ENCODE data around the gene DIP2C.

DIP2C gene

DNA sequence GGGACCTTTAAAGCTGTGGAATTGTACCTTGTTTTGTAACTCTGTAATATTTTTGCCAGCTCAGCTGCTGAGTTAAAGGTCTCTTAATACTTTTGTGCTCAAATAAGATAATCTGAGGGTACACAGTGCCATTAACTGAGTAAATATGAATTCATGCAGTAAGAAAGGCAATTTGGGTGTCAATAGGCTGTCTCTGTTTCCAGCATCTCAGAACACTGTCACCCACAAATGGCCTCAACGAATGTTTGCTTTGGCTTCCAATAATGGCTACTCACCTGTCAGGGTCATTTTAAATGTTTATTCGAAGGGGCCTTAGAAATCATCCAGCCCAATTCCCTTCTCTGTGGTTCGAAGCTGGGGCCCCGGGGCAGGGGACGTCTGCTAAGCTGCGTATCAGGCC lies 328.8 kb downstream of the DIP2C start:
- peaks cover 67 to 80% of the 10 kb centered on the region in 2 donors for H3K36me3 ChIP-seq (ENCODE audit: control insufficient read depth in 2 of 2, insufficient read depth in 2 of 2, low read length in 2 of 2)
- no peak overlapping the region for H3K4me3 ChIP-seq (ENCODE audit: low read length in 2 of 2)
- no peaks in the 10 kb centered on the region for H3K9me3 ChIP-seq (ENCODE audit: control insufficient read depth in 2 of 2, low read length in 2 of 2)
- no peak overlapping the region for H3K27ac ChIP-seq (ENCODE audit: low read length)
- H3K4me1 ChIP-seq (ENCODE audit: control insufficient read depth, insufficient read depth, low read length) = no peaks in the 10 kb centered on the region
- H3K9ac ChIP-seq (ENCODE audit: low read length in 2 of 2) = no peak overlapping the region
- H3K27me3 ChIP-seq (ENCODE audit: control insufficient read depth in 1 of 2, insufficient read depth in 2 of 2, low read length in 2 of 2) = no peaks in the 10 kb centered on the region

- Histone ChIP-seq H3K27me3 (ENCODE audit: control insufficient read depth in 1 of 2, insufficient read depth in 2 of 2, low read length in 2 of 2) (no peaks in the 10 kb centered on the region), H3K27ac (ENCODE audit: low read length) (no peak overlapping the region), H3K9ac (ENCODE audit: low read length in 2 of 2) (no peak overlapping the region), H3K36me3 (ENCODE audit: control insufficient read depth in 2 of 2, insufficient read depth in 2 of 2, low read length in 2 of 2) (peaks cover 69 to 80% of the 10 kb centered on the region in 2 donors), H3K4me1 (ENCODE audit: control insufficient read depth, insufficient read depth, low read length) (no peaks in the 10 kb centered on the region), H3K4me3 (ENCODE audit: low read length in 2 of 2) (no peak overlapping the region), H3K9me3 (ENCODE audit: control insufficient read depth in 2 of 2, low read length in 2 of 2) (no peaks in the 10 kb centered on the region)
Measured at GRCh38 chr10:359762-360161, 329.7 kb downstream of the DIP2C start.

DNA sequence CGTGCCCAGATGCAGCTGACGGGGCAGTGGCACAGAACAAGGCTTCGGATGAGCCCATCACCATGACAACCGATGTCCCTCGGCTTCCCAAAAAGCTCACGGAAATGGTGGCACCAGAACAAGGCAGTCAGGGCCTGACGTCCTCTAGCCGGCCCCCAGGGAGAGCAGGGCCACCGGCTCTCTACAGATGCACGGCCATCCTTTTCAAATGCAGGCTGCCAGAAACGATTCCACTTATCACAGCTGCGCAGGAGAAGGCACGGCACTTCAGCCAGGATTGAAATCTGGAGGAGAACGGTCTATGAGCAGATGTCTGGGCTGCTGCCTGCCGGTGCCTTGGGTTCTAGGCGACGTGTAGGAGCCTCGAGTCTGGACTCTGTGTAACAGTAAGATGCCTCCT lies 330.4 kb downstream of the DIP2C start:
- no peak overlapping the region for H3K4me3 ChIP-seq (ENCODE audit: low read length in 2 of 2)
- H3K27me3 ChIP-seq (ENCODE audit: control insufficient read depth in 1 of 2, insufficient read depth in 2 of 2, low read length in 2 of 2) = no peaks in the 10 kb centered on the region
- no peaks in the 10 kb centered on the region for H3K9me3 ChIP-seq (ENCODE audit: control insufficient read depth in 2 of 2, low read length in 2 of 2)
- H3K27ac ChIP-seq (ENCODE audit: low read length) = no peak overlapping the region
- peaks cover 72 to 80% of the 10 kb centered on the region in 2 donors for H3K36me3 ChIP-seq (ENCODE audit: control insufficient read depth in 2 of 2, insufficient read depth in 2 of 2, low read length in 2 of 2)
- H3K9ac ChIP-seq (ENCODE audit: low read length in 2 of 2) = no peak overlapping the region
- no peaks in the 10 kb centered on the region for H3K4me1 ChIP-seq (ENCODE audit: control insufficient read depth, insufficient read depth, low read length)

GRCh38 chr10:357201-357950 lies 332.1 kb downstream of the DIP2C start:
- Histone ChIP-seq H3K4me3 (ENCODE audit: low read length in 2 of 2) (no peak overlapping the region), H3K9ac (ENCODE audit: low read length in 2 of 2) (no peak overlapping the region), H3K27me3 (ENCODE audit: control insufficient read depth in 1 of 2, insufficient read depth in 2 of 2, low read length in 2 of 2) (no peaks in the 10 kb centered on the region), H3K9me3 (ENCODE audit: control insufficient read depth in 2 of 2, low read length in 2 of 2) (no peaks in the 10 kb centered on the region), H3K27ac (ENCODE audit: low read length) (no peak overlapping the region), H3K36me3 (ENCODE audit: control insufficient read depth in 2 of 2, insufficient read depth in 2 of 2, low read length in 2 of 2) (peaks cover 66 to 75% of the 10 kb centered on the region in 2 donors), H3K4me1 (ENCODE audit: control insufficient read depth, insufficient read depth, low read length) (no peaks in the 10 kb centered on the region)

GRCh38 chr10:356452-356851 lies 333.0 kb downstream of the DIP2C start:
- Histone ChIP-seq H3K27me3 (ENCODE audit: control insufficient read depth in 1 of 2, insufficient read depth in 2 of 2, low read length in 2 of 2) (no peaks in the 10 kb centered on the region), H3K36me3 (ENCODE audit: control insufficient read depth in 2 of 2, insufficient read depth in 2 of 2, low read length in 2 of 2) (peaks cover 62 to 69% of the 10 kb centered on the region in 2 donors)

DNA sequence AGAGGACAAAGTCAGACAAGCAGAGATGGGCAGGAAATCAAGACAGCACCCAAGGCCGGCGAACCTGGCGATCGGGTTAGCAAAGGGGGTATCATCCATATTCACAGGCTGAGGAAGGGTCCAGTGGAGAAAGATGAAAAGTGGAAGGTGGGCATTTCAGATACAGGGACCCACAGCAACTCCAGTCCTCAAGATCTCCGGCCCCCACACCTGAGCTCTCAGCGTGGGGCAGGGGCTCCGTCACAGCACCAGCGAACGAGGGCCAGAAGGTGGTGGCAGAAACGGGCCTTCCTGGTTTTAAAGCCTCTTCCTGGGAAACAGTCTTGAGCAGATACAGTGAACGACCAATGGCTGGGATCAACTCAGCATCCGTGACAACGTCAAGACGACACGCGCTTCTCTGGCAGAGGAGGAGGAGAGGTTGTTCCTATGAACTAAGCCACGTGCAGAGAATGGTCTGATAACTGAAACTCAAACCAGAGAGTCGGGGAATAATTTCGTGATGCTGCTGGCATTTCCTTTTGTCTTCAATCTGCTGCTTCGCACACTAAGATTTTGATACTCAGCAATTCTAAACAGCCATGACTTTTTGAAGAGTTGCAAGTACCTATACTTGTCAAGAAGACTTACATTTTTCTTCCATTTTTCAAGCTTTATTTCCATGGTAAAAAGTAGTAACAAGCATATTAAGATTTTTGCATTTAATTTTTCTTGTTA lies 334.4 kb downstream of the DIP2C start:
- Histone ChIP-seq H3K36me3 (ENCODE audit: control insufficient read depth in 2 of 2, insufficient read depth in 2 of 2, low read length in 2 of 2) (peaks cover 60 to 61% of the 10 kb centered on the region in 2 donors), H3K27ac (ENCODE audit: low read length) (no peak overlapping the region), H3K4me1 (ENCODE audit: control insufficient read depth, insufficient read depth, low read length) (no peaks in the 10 kb centered on the region), H3K27me3 (ENCODE audit: control insufficient read depth in 1 of 2, insufficient read depth in 2 of 2, low read length in 2 of 2) (no peaks in the 10 kb centered on the region), H3K4me3 (ENCODE audit: low read length in 2 of 2) (no peak overlapping the region), H3K9ac (ENCODE audit: low read length in 2 of 2) (no peak overlapping the region), H3K9me3 (ENCODE audit: control insufficient read depth in 2 of 2, low read length in 2 of 2) (no peaks in the 10 kb centered on the region)

More at GRCh38 chr10:356452-356851, 333.0 kb downstream of the DIP2C start:
- no peaks in the 10 kb centered on the region for H3K4me1 ChIP-seq (ENCODE audit: control insufficient read depth, insufficient read depth, low read length)
- no peaks in the 10 kb centered on the region for H3K9me3 ChIP-seq (ENCODE audit: control insufficient read depth in 2 of 2, low read length in 2 of 2)
- H3K4me3 ChIP-seq (ENCODE audit: low read length in 2 of 2) = no peak overlapping the region
- H3K27ac ChIP-seq (ENCODE audit: low read length) = no peak overlapping the region
- no peak overlapping the region for H3K9ac ChIP-seq (ENCODE audit: low read length in 2 of 2)

DNA sequence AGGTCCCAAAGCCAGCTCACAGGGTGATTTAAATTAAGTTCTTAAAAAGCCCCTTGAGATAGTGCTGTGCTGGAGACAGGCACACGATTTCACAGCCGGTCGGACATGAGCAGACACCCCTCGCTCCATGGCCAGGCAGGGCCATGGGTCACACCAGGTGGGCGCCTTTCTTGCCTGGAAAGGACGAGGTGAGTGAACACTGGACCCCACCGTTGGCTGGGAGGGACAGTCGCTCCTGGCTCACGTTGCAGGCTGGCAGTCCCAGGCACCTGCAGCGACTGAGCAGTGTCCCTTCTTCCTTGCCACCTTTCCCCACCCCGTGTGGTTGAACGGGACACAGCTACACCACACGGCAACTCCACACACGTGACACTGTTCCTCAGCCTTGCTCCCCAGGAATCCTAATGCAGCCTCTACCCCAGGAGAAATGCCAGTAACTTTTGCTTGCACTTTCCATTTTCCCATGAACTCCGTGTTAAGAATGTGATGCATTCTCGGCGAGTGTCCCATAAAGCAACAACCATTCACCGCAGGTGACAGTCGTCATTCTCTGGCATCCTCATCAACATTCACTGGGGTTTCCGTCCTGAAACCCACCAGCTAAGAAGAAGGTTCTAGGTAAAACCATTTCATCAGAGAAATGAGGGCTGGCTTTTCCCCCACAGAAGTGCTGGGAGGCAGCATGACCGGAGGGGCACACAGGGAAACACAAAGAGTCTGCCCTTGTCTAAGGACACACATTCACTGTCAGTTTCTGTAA lies 336.8 kb downstream of the DIP2C start:
- no peaks in the 10 kb centered on the region for H3K9me3 ChIP-seq (ENCODE audit: control insufficient read depth in 2 of 2, low read length in 2 of 2)
- no peak overlapping the region for H3K4me3 ChIP-seq (ENCODE audit: low read length in 2 of 2)
- H3K27me3 ChIP-seq (ENCODE audit: control insufficient read depth in 1 of 2, insufficient read depth in 2 of 2, low read length in 2 of 2) = no peaks in the 10 kb centered on the region
- H3K4me1 ChIP-seq (ENCODE audit: control insufficient read depth, insufficient read depth, low read length) = no peaks in the 10 kb centered on the region
- no peak overlapping the region for H3K9ac ChIP-seq (ENCODE audit: low read length in 2 of 2)
- H3K36me3 ChIP-seq (ENCODE audit: control insufficient read depth in 2 of 2, insufficient read depth in 2 of 2, low read length in 2 of 2) = peaks cover 59 to 63% of the 10 kb centered on the region in 2 donors
- H3K27ac ChIP-seq (ENCODE audit: low read length) = no peak overlapping the region

DNA sequence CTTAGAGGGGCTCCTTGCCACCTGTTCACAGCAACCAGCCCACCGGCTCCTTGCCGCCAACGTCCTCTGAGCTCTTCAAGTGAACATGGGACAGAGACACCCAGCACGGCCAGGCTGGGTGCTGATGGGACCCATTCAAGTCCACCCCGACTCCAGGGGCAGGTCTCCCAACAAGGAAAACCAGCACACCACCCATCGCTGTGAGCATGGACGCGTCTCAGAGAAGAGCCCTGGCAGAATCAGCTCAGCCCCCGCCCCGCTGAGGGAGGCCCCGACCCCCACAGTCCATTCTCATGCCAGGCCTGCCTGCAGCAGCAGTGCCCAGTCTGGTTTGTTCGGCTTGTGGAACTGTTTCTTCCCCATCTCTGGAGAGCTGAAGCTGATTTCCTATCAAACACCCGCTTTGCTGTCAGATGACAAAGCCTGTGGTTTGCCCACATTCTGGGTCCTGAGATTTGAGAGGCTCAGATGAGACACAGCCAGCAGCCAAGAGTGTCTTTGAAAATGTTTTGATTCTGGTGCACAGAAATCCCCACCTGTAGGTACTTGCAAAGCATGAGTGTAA lies 337.6 kb downstream of the DIP2C start:
- H3K9ac ChIP-seq (ENCODE audit: low read length in 2 of 2) = no peak overlapping the region

DNA sequence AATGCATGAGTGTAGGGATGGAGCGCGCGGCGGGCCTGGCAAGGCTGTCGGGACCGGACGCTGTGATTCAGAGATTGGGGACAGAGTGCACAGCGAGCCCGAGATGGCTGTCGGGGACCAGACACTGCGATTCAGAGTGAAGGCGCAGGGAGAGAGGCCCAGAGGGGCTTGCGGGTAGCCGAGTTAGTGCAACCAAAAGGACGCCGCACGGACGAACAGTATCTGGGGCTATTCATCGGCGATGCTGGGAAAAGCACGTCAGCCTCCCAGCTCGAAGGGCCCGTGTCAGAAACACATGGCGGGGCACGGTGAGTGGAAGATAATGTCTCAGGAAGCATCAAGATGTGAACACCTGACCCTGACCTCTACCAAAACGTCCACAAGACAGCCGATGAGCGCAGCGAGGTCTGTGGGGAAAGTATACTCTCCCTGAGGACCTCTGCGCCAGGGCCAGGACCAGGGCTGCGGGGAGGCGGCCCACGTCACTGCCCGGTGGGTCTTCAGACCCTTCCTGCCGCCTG lies 338.4 kb downstream of the DIP2C start:
- peaks cover 44 to 48% of the 10 kb centered on the region in 2 donors for H3K36me3 ChIP-seq (ENCODE audit: control insufficient read depth in 2 of 2, insufficient read depth in 2 of 2, low read length in 2 of 2)

More for the DNA sequence above, 337.6 kb downstream of the DIP2C start:
- Histone ChIP-seq H3K27ac (ENCODE audit: low read length) (no peak overlapping the region), H3K4me1 (ENCODE audit: control insufficient read depth, insufficient read depth, low read length) (no peaks in the 10 kb centered on the region), H3K36me3 (ENCODE audit: control insufficient read depth in 2 of 2, insufficient read depth in 2 of 2, low read length in 2 of 2) (peaks cover 51 to 56% of the 10 kb centered on the region in 2 donors), H3K9me3 (ENCODE audit: control insufficient read depth in 2 of 2, low read length in 2 of 2) (no peaks in the 10 kb centered on the region), H3K27me3 (ENCODE audit: control insufficient read depth in 1 of 2, insufficient read depth in 2 of 2, low read length in 2 of 2) (no peaks in the 10 kb centered on the region), H3K4me3 (ENCODE audit: low read length in 2 of 2) (no peak overlapping the region)

GRCh38 chr10:349081-349480 lies 340.4 kb downstream of the DIP2C start:
- Histone ChIP-seq H3K4me1 (ENCODE audit: control insufficient read depth, insufficient read depth, low read length) (no peaks in the 10 kb centered on the region), H3K27ac (ENCODE audit: low read length) (no peak overlapping the region), H3K27me3 (ENCODE audit: control insufficient read depth in 1 of 2, insufficient read depth in 2 of 2, low read length in 2 of 2) (no peaks in the 10 kb centered on the region), H3K36me3 (ENCODE audit: control insufficient read depth in 2 of 2, insufficient read depth in 2 of 2, low read length in 2 of 2) (peaks cover 32 to 37% of the 10 kb centered on the region in 2 donors), H3K4me3 (ENCODE audit: low read length in 2 of 2) (no peak overlapping the region), H3K9me3 (ENCODE audit: control insufficient read depth in 2 of 2, low read length in 2 of 2) (no peaks in the 10 kb centered on the region), H3K9ac (ENCODE audit: low read length in 2 of 2) (no peak overlapping the region)

More for the DNA sequence above, 338.4 kb downstream of the DIP2C start:
- Histone ChIP-seq H3K4me1 (ENCODE audit: control insufficient read depth, insufficient read depth, low read length) (no peaks in the 10 kb centered on the region), H3K27ac (ENCODE audit: low read length) (no peak overlapping the region), H3K4me3 (ENCODE audit: low read length in 2 of 2) (no peak overlapping the region), H3K9ac (ENCODE audit: low read length in 2 of 2) (no peak overlapping the region), H3K27me3 (ENCODE audit: control insufficient read depth in 1 of 2, insufficient read depth in 2 of 2, low read length in 2 of 2) (no peaks in the 10 kb centered on the region), H3K9me3 (ENCODE audit: control insufficient read depth in 2 of 2, low read length in 2 of 2) (no peaks in the 10 kb centered on the region)
